Fibroblast of skin of abdomen (primary cell): ENCODE results near the gene SLF1.

Experiments
- DNase-seq: peaks from one replicate; pipeline ENCODE4 v3.0.0-alpha.2; 2013

SLF1 gene

GRCh38 chr5:94661086-94661485 is 42.6 kb downstream of the SLF1 start:
- DNase-seq: no peak

- no peak for DNase-seq
Observed at GRCh38 chr5:94667937-94668336, 49.5 kb downstream of the SLF1 start.

GRCh38 chr5:94670726-94671125 is 52.3 kb downstream of the SLF1 start:
- peak; percentile 29 for DNase-seq

GRCh38 chr5:94672746-94673145 is 54.3 kb downstream of the SLF1 start:
- no peak for DNase-seq

- DNase-seq: no peak
Observed at GRCh38 chr5:94674490-94675382, 56.3 kb downstream of the SLF1 start.

GRCh38 chr5:94675965-94676618 is 57.6 kb downstream of the SLF1 start:
- DNase-seq: no peak

- no peak for DNase-seq
Observed at GRCh38 chr5:94682814-94683520, 64.5 kb downstream of the SLF1 start.

- DNase-seq: no peak
Observed at GRCh38 chr5:94689908-94690307, 71.4 kb downstream of the SLF1 start.

- no peak for DNase-seq
Observed at GRCh38 chr5:94690778-94691177, 72.3 kb downstream of the SLF1 start.

- DNase-seq: no peak
Observed at GRCh38 chr5:94691291-94691690, 72.8 kb downstream of the SLF1 start.

GRCh38 chr5:94691949-94692348 is 73.5 kb downstream of the SLF1 start:
- no peak for DNase-seq

- no peak for DNase-seq
Observed at GRCh38 chr5:94692581-94692980, 74.1 kb downstream of the SLF1 start.

- peak; percentile 77 for DNase-seq
Observed at GRCh38 chr5:94693043-94693822, 74.8 kb downstream of the SLF1 start.

GRCh38 chr5:94693845-94694370 is 75.4 kb downstream of the SLF1 start:
- DNase-seq: no peak

- no peak for DNase-seq
Observed at GRCh38 chr5:94694671-94695070, 76.2 kb downstream of the SLF1 start.

- no peak for DNase-seq
Observed at GRCh38 chr5:94698197-94698596, 79.7 kb downstream of the SLF1 start.

- DNase-seq: no peak
Observed at GRCh38 chr5:94699562-94699961, 81.1 kb downstream of the SLF1 start.

GRCh38 chr5:94700592-94700991 is 82.1 kb downstream of the SLF1 start:
- no peak for DNase-seq

- no peak for DNase-seq
Observed at GRCh38 chr5:94702729-94703128, 84.3 kb downstream of the SLF1 start.

- DNase-seq: peak; percentile 12
Observed at GRCh38 chr5:94705427-94705826, 87.0 kb downstream of the SLF1 start.

GRCh38 chr5:94707359-94707758 is 88.9 kb downstream of the SLF1 start:
- DNase-seq: no peak

GRCh38 chr5:94709277-94709676 is 90.8 kb downstream of the SLF1 start:
- DNase-seq: no peak
